NCI-H2107 treated with DMSO at 0.1 percent for 48 hours (cell line): ENCODE measurements around the gene SELENOP.
"Not testable (repeated sequence)": the region's sequence is repeated elsewhere in the genome, so short reads cannot be mapped to it uniquely, and the experiment has no call there.

Experiments used
- DNase-seq: peaks from one replicate; lab custom pipeline; 2025; ENCODE audit not compliant: unreplicated experiment; lab: John Stamatoyannopoulos, UW

Gene SELENOP, protein sequence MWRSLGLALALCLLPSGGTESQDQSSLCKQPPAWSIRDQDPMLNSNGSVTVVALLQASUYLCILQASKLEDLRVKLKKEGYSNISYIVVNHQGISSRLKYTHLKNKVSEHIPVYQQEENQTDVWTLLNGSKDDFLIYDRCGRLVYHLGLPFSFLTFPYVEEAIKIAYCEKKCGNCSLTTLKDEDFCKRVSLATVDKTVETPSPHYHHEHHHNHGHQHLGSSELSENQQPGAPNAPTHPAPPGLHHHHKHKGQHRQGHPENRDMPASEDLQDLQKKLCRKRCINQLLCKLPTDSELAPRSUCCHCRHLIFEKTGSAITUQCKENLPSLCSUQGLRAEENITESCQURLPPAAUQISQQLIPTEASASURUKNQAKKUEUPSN

DNA sequence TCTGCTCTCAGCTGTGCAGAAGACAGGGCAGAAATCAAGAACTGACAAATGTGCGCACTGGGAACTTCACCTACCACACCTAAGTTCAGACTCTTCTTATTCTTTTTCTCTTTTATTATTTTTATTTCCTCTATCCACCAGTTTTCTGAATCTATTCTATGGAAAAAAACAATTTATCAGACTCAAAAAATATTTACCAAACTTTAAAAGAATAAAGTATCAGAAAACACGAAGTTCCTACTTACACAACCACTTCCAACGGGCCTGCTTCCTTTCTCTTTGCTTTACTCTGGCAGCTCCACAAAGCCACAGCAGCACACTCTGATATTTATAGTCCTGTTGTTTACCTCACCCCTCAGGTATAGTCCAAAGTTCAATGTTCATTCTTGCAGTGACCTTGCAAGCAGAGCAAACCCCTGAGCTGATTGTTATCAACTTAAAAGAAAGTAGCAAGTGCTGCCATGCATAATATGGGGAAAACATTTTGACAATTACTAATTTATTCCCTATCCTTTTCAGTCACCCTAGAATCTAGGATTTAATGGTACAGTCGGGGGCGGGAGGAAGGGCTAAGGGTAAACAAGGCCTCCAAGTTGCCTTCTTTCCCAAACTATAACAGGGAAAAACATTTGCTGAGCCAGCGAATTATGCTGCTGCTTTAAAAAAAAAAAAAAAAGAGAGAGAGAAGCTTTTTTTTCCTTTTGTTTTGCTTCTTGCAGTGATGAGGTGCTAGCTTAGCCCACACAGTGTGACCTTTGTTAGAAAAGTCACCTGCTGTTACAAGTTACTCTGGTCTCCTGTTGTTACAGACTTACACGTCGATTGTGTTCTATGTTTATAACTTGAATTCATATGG lies at the start of gene SELENOP:
Gene SELENOP, minus strand, starts transcription at position 302 of the 856 bp plus-strand sequence. CDS start 3,539 bp downstream, outside the sequence.
- DNase-seq: peak; percentile 96

DNA sequence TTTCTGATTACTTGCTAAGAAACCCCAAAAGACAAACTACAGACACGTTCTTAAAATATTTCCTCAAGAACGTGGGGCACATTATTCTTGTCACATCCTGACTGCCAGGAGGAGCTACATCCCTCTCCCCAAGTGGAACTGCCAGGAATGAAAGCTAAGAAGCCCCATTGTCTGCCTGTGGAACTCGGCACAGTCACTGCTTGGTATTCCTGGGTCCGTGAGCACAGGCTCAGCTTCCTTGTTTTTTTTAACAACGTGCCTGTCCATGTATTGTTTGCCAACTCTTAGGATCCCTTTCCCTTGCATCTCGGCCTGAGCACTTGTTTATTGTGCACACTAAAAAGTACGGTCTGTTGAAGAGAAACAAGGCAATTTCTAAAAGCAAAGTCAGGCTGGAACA lies 47.0 kb upstream of the SELENOP start:
- peak; percentile 41 for DNase-seq

DNA sequence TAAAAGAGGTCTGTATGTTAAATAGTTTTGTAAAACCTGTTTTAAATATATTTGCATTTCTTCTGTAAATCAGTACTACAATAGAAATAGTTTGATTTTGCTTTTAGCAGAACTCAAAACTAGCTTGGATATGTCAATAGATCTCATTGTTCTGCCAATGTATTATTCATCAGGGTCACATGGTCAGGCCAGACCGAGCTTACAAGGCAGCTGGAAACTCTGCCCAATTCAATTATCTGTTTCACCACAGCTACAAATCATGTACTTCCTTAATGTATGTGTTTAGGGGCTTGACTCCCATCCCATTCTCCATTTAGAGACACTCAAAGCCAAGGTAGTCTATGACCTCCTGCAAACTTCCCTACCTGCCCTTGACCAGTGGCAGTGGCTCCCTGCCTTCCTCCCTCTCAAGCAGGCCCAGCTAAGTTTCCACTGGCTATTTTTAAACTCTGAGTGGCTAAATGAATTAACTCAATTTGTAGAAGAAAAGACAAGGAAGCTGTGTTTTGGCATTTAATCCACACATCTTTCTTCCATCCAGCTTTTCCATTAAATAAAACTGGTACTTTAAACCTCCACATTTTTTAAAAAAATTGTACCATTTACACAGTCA lies 46.4 kb upstream of the SELENOP start:
- DNase-seq: no peak

DNA sequence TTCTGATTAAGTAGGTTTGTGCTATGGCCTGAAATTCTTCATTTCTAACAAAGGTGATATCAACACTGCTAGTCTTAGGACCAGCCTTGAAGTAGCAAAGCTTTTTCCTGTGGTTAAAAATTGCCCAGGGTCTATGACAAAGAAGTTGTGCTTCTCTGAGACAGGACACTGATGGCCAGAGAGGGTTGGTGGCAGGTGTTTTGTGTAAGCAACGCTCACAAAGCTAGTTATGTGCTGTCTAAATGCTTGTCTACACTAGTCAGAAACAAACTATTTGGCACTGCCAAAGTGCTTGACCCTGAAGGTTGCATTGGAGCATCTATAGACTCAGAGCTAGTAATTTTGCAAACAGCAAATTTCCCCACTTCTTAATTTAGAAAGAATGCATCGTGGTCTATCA lies 44.1 kb upstream of the SELENOP start:
- no peak for DNase-seq

DNA sequence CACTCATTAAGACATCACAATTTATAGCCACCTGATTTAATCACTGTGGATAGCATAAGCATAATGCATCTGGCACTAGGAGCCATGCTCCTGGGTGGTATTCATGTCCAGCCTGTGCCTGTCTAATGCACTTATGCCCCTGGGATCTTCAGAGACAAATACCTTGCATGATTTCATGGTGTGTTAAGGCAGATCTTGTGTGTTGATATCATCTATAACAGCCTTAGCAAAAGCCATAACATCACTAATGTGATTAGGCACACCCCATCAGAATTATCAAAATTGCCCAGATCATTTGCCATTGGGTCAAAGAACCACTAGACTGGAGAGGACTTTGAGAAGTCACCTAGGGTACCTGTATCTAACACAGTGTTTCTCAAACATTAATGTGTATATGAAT lies 43.7 kb upstream of the SELENOP start:
- no peak for DNase-seq

DNA sequence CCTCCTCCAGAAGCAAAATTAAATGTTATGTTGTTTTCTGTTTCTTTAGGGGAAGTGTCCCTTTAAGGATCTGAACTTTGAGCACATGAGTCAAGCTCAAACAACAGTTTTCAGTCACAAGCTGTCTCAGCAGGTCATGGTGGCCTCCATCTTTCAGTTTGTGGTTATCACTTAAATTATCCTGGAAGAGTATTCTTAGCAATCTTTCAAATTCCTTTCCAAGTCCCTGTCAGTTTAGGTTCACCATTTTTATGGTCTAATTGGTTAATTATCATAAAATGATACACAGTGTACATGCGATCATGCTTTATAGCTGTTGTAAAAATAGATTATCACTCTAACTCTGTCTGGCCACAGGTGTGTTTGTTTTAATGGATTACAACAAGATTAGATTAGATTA lies 43.1 kb upstream of the SELENOP start:
- no peak for DNase-seq

DNA sequence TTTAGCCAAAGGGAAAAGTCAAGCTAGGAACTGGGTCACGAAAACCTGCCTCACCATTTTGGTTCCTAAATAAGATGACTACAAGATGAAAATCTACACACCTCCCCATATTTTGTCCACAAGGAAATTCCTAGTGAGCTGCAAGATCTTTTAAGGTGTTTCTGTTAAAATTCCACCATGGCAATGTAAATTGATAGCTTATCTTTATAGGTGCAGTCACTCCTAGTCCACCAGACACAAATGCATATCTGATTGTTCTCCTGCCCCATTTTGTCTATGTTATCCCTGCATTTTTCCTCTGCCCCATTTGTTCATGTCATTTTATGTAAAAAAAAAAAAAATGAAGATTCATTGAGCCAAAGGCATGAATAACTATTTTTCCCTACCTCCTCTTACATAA lies 41.1 kb upstream of the SELENOP start:
- DNase-seq: no peak

DNA sequence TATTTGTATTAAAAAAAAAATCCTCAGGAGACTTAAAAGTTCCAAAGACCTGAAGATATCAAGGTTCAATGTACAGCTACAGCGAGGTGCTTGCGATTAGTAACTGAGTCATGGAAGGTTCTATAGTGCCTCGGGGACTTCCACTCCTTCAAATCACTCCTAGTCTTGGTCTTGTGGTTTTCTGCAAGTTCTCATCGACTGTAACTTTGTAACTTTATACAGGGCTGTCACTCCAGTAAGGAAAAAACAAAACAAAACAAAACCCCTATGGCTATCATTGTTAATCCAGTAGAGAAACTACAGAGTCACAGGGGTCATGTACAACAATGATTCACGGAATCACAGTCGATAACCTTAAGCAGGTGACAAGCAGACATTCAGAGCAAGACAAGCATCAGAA lies 39.8 kb upstream of the SELENOP start:
- no peak for DNase-seq

DNA sequence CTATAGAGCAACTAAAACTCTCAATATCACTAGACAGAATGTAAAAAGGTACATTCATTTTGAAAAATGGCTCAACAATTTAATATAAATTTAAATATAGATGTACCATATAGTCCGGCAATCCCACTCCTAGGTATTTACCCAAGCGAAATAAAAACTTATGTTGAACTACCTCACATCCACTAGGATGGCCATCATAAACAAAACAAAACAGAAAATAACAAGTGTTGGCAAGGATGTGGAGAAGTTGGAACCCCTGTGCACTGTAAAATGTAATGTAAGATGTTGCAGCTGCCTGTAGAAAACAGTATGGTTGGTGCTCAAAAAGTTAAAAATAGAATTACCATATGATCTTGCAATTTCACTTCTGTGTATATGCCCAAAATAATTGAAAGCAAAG lies 36.9 kb upstream of the SELENOP start:
- no peak for DNase-seq

DNA sequence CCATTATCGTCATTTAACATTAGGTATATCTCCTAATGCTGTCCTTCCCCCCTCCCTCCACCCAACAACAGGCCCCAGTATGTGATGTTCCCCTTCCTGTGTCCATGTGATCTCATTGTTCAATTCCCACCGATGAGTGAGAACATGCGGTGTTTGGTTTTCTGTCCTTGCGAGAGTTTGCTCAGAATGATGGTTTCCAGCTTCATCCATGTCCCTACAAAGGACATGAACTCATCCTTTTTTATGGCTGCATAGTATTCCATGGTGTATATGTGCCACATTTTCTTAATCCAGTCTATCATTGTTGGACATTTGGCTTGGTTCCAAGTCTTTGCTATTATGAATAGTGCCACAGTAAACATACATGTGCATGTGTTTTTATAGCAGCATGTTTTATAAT lies 32.7 kb upstream of the SELENOP start:
- DNase-seq: not testable (repeated sequence)

DNA sequence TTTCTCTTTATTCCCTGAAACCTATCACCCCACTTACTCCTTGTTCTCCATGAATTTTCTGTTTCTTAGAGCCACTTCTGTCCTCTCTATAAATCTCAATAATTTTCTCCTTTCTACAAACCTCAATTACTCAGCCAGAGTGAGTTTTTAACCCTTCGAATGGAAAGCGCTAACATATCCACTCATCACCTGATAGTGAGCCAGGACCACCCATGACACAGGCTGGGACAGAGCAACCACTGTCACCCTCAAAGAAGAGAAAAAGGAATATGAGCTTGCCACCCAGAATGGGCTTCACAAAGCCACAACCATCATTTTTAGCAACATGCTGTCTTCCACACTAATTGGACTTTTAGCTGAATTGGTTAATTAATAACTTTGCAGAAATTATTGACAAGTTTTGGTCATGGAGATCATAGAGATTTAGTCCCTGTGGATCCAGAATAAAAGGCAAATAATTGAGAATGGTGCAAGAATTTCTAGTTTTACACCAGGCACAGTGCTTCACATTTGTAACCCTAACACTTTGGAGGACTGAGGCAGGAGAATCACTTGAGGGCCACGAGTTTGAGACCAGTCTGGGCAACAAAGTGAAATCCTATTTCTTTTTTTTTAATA lies 32.1 kb upstream of the SELENOP start:
- no peak for DNase-seq

DNA sequence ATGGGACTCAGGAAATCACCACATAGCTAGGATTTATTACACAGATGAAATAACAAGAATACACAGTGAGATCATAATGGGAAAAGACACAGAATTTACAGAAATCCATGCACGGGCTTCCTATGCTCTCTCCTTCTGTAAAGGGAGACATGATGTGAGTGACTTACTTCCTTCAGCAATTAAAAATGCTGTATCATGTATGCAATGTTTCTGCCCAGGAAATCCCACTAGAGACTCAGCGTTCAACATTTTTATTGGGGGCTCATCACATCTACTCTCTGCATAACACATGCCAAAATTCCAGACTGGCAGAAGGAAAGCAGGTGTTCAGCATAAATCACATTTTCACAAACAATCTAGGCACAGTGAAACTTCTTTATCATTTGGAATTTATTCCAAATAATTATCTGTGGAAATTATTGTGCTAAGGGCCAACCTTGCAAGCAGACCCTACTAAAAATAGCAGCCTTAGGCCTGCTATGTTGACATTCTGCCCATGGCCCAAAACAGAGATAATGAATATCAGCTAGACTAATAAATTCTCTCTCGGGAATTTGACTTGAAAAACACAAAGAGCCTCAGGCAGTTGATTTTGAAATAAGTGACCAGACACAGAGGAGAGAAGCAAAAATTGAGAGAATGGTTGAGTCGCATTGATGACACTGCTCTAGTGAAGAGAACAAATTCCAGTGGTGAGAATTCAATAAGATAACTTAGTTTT lies 31.4 kb upstream of the SELENOP start:
- DNase-seq: no peak

DNA sequence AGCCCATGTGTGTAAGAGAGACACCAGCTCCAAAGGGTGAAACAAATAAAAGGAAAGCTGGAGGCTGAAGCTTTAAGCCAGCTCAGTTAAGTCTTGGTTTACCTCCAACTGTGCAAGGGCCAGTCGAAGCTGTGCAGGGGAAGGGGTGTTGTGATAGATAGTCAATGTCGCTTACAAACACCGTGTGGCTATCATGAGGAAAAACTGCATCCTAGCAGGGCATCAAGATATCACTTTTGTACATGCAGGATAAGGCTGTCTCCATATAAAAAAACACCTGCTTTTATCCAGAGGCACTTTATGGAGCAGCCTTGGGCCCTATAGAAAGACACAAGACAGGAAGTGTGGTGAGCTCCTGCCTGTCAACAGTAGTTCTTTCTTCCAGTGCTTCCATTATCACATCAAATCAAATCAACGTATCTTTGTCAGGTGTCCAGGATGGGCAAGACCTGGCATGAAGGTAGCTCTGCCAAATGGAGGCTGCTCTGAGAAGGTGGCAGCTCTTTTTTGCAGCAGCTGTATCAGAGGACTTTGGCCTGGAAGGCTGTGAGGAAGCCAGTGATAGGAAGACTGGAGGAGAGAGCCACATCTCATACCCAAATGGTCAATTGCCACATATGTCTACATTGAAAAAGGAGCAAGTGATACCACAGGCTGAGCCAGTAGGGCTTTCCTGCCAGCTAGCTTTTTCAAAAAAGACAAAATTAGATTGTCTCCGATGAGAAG lies 29.3 kb upstream of the SELENOP start:
- no peak for DNase-seq

DNA sequence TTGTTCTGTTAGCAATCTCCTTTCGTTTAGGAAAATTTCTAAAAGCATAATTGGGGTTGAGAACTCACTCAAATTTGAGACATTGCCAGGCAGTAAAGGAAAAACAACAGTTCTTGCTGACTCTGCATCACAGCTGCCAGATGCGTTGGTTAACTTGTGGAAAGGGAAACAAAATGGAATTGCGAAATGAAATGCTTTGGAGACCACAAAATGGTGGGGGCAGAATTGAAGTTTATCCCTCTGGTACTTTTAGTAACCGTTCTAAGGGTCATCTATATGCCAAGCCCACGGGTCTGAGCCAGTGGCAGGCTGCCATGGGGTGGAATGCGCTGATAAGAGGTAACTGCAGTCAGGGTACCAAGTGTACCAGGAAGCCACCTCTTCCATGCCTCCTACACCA lies 28.6 kb upstream of the SELENOP start:
- peak; percentile 8 for DNase-seq

DNA sequence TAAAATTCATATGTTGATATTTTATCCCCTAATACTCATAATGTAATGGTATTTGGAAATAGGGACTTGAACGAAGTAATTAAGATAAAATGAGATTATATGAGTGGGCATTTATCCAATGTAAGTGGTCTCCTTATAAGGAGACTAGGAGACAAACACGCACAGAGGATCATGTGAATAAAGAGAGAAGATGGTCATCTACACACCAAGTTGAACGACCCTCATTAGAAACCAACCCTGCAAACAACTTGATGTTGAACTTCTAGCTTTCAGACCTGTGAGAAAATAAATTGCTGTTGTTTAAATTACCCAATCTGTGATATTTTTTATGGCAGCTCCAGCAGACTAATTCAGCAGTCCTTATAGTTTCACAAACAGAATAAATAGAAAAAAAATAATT lies 27.5 kb upstream of the SELENOP start:
- DNase-seq: no peak

DNA sequence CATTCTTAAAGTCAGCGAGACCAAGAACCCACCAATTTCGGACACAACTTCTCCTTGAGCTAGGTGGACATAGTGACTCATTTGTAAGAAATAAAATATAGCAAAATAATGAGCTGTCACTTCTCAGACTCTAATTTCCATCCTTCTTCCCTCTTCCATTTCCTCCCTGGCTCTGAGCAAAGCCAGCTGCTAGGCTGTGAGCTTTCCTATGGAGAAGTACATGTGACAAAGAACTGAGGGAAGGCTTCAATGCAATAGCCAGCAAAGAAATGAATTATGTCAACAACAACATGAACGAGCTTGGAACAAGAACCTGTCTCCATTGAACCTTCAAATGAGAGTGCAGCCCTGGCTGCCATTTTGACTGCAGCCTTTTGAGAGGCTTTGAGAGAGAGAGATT lies 25.9 kb upstream of the SELENOP start:
- DNase-seq: no peak

DNA sequence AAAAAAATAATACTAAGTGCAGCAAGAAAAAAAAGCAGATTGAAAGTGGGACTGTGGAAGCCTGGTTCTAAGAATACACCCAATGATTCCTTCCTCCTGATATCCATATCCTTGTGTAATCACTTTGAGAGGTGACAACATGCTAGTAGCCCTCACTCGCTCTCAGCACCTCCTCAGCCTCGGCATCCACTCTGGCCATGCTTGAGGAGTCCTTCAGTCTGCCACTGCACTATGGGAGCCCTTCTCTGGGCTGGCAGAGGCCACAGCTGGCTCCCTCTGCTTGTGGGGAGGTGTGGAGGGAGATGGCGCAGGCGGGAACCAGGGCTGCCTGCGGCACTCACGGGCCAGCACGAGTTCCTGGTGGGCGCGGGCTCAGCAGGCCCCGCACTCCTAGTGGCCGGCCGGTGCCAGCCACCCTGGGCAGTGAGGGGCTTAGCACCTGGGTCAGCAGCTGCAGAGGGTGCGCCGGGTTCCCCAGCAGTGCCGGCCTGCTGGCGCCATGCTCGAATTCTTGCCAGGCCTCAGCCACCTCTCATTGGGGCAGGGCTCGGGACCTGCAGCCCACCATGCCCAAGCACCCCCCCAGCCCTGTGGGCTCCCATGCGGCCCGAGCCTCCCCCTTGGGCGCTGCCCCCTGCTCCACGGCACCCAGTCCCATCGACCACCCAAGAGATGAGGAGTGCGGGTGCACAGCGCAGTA lies 24.5 kb upstream of the SELENOP start:
- DNase-seq: no peak

DNA sequence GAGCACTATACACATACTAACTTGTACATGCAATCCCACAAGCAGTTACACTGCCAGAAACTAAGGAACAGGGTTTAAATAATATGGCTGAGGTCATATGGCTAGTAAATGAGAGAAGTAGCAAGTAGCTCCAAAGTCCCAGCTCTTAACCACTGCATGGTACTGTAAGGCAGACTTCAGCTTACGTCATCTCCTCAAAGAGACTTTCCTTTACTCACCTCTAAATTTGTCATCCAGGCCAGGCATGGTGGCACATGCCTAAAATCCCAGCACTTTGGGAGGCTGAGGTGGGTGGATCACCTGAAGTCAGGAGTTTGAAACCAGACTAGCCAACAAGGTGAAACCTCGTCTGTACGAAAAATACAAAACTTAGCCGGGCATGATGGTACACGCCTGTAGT lies 20.4 kb upstream of the SELENOP start:
- DNase-seq: no peak

DNA sequence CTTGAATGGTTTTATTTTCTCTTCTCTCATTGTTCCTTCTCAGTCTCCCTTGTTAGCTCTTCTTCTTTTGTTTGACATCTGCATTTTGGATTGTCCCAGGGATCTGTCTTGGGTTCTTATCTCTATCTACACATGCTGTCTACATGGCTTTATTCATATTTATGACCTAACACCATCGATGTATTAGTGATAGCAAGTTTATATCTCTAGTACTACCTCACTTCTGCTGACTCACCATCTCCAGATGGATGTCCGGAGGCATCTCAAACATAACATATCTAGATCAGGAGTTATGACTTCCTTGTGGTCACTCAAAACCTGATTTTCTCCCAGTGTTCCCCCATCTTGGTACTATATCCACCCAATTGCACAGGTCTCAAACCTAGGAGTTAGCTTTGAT lies 19.2 kb upstream of the SELENOP start:
- no peak for DNase-seq

DNA sequence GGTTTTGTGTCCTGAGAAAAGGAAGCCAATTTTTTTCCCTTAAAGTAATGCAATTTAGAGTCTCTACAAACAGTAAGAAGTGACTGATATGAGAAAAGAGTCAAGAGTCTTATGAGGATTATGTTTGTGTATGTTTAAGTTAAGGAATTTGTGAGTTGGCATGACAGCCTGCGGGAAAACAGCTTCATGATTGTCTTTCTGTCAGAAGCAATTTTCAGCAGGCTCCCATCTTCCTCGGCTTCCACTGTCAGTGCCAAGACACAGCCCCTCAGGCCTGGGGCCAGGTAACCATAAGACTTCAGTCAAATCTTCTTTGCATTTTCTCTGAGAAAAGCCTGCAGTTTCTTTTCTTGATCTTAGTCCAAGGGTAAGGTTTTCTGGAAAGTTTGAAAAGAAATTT lies 17.0 kb upstream of the SELENOP start:
- no peak for DNase-seq
